HG03025 (cell line): ENCODE results near the gene TTC28.
"Not testable (repeated sequence)": the region's sequence is repeated elsewhere in the genome, so short reads cannot be mapped to it uniquely, and the experiment has no call there.

Experiments
- ATAC-seq: cut with Tn5 transposase; IDR thresholded peaks from one replicate; pipeline ENCODE4 v1.9.1; 2021; ENCODE audit warnings: mild to moderate bottlenecking, moderate library complexity; ENCODE audit not compliant: unreplicated experiment, low FRiP score

Gene TTC28

DNA sequence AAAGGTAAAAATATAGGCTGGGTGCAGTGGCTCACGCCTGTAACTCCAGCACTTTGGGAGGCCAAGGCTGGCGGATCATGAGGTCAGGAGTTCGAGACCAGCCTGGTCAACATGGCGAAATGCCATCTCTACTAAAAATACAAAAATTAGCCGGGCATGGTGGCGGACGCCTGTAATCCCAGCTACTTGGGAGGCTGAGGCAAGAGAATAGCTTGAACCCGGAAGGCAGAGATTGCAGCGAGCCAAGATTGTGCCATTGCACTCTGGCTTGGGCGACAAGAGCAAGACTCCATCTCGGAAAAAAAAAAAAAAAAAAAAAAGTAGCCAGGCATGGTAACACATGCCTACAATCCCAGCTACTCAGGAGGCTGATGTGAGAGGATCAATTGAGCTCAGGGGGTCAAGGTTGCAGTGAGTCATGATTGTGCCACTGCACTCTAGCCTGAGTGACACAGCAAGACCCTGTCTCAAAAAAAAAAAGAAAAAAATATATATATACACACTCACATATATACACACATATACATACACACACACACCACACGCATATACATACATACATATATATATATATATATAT is 112.6 kb downstream of the TTC28 start:
- not testable (repeated sequence) for ATAC-seq

DNA sequence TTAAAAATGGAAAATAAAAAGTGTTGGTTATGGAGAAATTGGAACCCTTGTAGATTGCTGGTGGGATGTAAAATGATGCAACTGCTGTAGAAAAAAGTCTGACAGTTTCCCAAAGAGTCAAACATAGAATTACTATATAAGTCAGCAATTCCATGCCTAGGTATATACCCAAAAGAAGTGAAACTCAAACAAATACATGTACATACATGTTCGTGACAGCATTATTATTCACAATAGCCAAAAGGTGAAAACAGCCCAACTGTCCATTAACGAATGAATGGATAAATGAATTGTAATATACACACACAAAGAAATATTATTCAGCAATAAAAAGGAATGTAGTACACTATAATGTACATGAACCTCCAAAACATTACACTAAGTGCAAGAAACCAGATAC is 116.0 kb downstream of the TTC28 start:
- ATAC-seq = no peak

DNA sequence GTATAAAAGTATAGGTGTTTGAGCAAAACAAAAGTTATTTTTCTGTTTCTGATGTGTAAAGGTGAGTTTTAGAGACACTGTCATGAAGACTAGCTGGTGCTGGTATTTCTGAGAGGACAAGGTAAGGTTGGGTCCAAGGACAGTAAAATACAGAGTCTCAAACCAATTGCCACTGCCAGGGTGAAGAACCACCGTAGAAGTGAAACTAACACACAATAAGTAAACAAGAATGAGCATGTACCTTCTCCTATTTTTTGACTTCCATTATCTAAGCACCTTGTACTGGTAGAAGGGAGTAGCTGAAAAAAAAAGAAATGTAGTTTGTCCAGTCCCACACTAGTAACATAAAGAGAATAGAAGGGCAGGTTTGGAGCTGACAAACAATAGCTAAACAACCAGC is 117.3 kb downstream of the TTC28 start:
- ATAC-seq = no peak

DNA sequence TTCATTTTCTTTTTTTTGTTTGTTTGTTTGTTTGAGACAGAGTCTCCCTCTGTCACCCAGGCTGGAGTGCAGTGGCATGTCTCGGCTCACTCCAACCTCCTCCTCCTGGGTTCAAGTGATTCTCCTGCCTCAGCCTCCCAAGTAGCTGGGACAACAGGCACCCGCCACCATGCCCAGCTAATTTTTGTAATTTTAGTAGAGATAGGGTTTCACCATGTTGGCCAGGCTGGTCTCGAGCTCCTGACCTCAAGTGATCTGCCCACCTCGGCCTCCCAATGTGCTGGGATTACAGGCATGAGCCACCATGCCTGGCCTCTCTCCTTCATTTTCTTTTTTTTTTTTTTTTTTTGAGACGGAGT is 118.9 kb downstream of the TTC28 start:
- not testable (repeated sequence) for ATAC-seq

DNA sequence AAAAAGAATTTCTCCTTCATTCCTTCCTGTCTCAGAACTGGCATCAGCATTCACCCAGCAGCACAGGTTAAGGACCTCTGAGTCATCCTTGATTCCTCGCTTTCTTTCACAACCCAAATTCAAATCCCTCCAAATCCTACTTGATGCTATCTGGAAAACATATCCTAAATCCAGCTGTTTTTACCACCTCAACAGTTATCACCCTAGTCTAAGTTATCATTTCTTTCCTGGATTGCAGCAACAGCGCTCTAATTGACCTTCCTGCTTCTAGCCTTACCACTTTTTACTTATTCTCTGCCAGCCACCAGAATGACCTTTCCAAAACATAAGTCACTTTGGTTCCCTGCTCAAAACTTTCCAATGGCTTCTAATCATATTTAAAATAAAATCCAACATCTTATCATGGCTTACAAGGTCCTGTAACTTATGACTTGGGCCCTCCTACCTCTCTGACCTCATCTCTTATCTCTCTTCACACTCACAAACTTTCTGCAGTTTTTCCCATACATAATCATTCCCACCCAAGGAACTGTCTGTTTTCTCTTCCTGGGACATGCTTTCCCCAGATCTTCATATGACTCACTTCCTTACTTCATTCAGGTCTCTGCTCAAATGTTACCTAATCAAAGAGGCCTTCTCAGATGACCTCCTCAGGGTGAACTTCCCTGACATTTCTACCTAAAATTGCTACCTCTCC is 119.4 kb downstream of the TTC28 start:
- no peak for ATAC-seq

DNA sequence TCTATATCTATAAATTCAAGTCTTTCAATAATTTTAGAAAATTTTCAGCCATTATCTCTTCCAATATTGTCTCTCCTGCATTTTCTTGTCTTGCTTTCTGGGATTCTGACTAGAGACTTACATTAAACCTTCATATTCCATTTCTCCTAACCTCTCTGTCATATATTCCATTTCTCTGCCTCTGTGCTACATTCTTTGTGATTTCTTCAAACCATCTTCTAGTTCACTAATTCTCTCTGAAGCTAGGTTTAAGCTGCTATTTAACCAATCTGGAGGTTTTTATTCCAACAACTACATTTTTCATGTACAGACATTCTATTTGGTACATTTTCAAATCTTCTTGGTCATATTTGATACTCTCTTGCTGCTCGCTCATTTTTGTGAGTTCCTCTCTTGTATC is 122.5 kb downstream of the TTC28 start:
- ATAC-seq = no peak

DNA sequence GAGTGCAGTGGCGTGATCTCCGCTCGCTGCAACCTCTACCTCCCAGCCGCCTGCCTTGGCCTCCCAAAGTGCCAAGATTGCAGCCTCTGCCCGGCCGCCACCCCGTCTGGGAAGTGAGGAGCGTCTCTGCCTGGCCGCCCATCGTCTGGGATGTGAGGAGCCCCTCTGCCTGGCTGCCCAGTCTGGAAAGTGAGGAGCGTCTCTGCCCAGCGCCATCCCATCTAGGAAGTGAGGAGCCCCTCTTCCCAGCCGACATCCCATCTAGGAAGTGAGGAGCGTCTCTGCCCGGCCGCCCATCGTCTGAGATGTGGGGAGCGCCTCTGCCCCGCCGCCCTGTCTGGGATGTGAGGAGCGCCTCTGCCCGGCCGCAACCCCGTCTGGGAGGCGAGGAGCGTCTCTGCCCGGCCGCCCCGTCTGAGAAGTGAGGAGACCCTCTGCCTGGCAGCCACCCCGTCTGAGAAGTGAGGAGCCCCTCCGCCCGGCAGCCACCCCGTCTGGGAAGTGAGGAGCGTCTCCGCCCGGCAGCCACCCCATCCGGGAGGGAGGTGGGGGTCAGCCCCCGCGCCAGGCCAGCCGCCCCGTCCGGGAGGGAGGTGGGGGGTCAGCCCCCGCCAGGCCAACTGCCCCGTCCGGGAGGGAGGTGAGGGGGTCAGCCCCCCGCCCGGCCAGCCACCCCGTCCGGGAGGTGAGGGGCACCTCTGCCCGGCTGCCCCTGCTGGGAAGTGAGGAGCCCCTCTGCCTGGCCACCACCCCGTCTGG is 126.4 kb downstream of the TTC28 start:
- not testable (repeated sequence) for ATAC-seq

DNA sequence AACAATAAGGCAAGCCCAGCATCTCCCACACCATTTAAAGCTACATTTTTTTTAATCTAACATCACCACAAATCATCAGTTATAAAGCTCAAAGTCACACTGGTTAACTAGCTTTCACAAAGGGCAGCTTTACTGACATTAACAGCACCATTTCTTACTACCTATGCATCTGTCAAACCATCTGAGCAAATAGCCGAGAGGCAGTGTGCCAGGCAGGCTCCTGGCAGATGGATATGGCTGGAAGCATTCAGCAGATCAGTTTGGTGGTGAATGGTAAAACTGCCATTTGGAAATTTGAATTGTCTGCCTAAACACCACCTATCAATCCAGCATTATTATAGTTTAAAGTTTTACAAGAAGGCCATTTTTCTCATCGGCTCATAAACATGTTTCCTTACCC is 131.2 kb downstream of the TTC28 start:
- no peak for ATAC-seq

DNA sequence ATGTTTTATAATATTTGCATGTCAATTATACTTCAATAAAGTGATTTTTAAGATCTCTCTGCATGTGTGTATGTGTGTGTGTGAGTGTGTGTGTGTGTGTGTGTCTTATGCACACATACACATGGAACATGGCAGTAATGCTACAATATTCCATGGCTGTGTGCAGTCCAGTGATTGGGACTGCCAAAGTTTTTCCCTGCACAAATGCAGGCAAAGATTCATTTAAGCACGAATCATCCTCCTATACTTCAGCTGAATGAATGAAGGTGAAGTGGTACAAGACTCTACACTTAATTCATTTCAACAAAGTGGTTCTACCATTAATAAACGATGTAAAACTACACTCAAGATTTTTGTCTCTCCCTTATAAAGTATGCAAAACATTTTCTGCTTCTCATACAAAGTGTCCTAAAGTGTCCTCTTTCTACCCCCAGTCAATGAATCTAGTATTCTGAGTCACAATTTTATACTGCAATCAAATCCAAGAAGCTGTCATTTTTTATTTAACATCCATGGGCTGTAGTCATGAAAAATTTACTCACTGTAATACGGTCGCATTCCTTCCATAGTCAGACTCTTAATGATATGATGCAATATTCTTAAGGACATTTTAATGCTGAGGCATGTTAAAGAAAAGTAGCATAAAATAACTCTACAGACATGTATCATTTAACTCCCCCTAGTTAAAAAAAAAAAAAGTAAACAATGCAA is 132.4 kb downstream of the TTC28 start:
- no peak for ATAC-seq

DNA sequence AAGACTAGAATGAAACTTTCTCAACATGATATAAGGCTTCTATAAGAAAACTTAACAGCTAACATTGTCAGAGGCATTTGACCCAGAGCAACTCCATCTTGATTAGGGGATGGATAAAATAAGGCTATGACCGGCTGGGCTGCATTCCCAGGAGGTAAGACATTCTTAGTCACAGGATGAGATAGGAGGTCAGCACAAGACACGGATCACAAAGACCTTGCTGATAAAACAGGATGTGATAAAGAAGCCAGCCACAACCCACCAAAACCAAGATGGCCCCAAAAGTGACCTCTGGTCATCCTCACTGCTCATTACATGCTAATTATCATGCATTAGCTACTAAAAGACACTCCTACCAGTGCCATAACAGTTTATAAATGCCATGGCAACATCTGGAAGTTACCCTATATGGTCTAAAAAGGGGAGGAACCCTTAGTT is 135.2 kb downstream of the TTC28 start:
- ATAC-seq = no peak

DNA sequence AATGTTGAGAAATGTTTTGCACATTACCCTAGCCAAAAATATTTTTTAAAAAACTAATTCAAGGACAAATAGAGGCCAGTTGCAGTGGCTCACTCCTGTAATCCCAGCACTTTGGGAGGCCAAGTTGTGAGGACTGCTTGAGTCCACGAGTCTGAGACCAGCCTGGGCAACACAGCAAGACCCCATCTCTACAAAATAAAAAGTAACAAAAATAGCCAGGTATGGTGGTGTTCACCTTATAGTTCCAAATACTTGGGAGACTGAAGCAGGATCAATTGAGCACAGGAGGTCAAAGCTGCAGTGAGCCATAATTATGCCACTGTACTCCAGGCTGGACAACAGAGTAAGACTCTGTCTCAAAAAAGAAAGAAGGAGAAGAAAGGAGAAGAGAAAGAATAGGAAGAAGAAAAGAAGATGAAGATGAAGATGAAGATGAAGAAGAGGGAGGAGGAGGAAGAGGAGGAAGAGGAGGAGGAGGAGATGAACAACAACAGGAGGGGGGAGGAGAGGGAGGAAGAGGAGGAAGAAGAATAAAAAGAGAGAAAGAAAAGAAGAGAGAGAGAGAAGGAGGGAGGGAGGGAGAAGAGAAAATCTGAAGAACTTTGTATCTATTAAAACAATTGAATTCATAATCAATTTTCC is 136.5 kb downstream of the TTC28 start:
- ATAC-seq = no peak

DNA sequence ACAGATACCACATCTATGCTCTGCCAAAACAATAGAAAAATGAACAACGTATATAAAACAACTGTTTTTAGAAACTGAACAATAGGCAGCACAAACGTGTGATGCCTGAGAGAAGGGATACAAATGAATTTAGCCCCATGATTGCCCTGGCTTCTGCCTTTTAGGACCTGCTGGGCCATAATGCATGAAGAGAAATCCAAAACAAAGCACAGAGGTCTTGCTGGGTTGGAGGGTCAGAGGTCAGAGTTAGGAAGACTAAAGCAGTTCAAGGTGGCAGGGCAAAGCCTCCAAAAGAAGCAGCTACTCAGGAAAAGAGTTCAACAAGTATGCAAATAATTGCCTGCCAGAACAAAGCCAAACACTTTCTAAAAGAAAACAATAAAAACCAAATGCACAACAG is 138.5 kb downstream of the TTC28 start:
- ATAC-seq = no peak

DNA sequence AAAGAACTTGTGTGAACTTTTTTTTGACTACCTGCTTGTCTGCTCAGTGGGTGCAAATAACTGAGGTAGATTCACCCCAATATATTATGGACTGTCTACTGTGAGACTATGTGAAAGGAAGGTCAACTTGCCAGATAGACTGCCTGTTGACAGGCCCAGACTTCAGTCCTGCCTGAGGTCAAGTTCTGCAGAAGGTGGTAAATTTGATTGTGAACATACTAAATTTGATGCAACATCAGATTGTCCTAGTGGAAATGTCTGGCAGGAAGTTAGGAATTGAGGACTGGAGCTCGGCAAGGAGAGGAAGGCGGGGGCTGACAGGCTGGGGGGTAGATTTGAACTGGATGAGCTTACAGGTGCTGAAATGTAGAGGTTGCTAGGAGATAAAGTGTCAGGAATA is 140.7 kb downstream of the TTC28 start:
- ATAC-seq = no peak

DNA sequence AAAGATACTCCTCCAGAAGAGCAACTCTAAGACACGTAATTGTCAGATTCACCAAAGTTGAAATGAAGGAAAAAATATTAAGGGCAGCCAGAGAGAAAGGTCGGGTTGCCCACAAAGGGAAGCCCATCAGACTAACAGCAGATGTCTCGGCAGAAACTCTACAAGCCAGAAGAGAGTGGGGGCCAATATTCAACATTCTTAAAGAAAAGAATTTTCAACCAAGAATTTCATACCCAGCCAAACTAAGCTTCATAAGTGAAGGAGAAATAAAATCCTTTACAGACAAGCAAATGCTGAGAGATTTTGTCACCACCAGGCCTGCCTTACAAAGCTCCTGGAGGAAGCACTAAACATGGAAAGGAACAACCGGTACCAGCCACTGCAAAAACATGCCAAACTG is 149.1 kb downstream of the TTC28 start:
- not testable (repeated sequence) for ATAC-seq

DNA sequence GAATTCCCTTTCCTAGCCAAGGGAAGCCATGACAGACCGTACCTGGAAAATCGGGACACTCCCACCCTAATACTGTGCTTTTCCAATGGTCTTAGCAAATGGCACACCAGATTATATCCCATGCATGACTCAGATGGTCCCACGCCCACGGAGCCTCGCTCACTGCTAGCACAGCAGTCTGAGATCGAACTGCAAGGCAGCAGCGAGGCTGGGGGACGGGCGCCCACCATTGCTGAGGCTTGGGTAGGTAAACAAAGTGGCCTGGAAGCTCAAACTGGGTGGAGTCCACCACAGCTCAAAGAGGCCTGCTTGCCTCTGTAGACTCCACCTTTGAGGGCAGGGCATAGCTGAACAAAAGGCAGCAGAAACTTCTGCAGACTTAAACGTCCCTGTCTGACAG is 150.5 kb downstream of the TTC28 start:
- ATAC-seq = not testable (repeated sequence)

DNA sequence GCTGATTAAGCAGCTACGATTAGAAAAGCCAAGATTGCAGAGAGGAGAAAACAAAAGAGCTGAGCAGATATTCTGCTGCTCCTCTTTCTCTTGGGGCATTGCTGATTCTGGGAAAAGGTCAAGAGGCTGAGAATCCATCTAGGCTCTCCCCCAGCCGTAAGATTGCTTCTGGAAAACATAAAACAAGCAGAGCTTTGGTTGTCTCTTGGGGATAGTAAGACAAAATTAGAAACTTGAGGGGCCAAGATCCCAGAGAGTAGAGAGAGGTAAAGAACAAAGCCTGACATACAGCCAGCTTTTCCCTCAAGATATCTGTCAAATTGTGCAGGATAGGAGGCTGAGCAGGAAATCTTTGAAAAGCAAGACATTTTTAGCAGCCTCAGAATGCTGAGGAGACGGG is 158.2 kb downstream of the TTC28 start:
- ATAC-seq = no peak

DNA sequence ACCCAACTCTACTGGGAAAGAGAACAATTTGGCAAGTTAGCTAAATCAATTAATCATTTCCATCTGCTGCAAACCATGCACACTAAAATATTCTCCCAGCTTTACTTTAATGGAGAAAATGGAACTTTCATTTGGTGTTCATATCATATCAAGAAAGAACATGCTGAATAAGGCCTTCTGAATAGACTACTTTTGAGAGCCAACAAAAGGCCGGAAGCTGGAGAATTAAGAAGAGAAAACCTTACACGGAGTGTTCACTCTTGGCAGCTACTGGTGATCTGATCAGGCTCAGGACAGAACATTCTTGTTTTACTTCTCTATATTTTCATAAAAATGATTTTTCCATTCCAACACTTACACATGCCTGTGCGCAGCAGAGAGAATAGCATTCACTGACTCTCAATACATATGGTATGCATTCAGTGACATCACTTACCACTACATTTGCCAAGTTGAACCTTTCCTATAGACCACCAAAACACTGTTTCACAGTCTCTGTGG is 165.3 kb downstream of the TTC28 start:
- no peak for ATAC-seq

DNA sequence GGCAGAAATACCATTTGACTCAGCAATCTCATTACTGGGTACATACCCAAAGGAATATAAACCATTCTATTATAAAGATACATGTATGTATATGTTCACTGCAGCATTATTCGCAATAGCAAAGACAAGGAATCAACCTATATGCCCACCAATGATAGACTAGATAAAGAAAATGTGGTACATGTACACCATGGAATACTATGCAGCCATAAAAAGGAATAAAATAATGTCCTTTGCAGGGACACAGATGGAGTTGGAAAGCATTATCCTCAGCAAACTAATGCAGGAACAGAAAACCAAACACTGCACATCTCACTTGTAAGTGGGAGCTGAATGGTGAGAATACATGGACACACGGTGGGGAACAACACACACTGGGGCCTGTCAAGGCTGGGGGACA is 167.3 kb downstream of the TTC28 start:
- not testable (repeated sequence) for ATAC-seq

DNA sequence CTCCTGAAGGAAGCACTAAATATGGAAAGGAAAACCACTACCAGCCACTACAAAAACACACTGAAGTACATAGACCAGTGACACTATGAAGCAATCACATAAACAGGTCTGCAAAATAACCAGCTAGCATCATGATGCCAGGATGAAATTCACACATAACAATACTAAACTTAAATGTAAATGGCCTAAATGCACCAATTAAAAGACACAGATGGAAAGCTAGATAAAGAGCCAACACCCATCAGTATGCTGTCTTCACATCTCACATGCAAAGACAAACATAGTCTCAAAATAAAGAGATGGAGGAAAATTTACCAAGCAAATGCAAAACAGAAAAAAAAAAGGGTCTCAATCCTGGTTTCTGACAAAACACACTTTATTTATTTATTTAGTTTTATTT is 171.7 kb downstream of the TTC28 start:
- ATAC-seq = no peak

DNA sequence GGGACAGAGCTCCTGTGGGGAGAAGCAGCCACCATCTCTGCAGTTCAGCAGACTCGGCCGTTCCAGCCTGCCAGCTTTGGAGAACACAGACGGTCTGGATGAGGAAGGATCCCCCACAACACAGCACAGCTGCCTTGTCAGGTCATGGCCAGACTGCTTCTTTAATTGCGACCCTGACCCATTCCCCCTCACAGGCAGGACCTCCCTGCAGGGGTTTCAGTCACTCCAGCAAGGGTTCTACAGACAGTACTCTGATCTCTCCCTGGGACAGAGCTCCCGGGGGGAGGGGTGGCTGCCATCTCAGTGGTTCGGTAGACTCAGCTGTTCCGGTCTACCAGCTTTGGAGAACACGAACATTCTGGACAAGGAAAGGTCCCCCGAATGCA is 173.5 kb downstream of the TTC28 start:
- ATAC-seq = no peak
